Brain microvascular endothelial cell (primary cell): ENCODE measurements around the gene LRRC74B.

Experiments used
- DNase-seq: peaks from one replicate; pipeline ENCODE4 v3.0.0-alpha.2; 2020
- H3K27ac ChIP-seq: fragments of 250-450 bp; sonication (Bioruptor Pico); 2 replicates; pipeline ENCODE4 v1.5.1; 2020; ENCODE audit warnings: mild to moderate bottlenecking, moderate library complexity
- H3K27me3 ChIP-seq: fragments of 250-450 bp; sonication (Bioruptor Pico); replicated peaks from 2 replicates; pipeline ENCODE4 v1.5.1; 2020; ENCODE audit warnings: mild to moderate bottlenecking
- H3K36me3 ChIP-seq: fragments of 250-450 bp; sonication (Bioruptor Pico); replicated peaks from 2 replicates; pipeline ENCODE4 v1.5.1; 2020; ENCODE audit warnings: mild to moderate bottlenecking
- H3K4me3 ChIP-seq: 2 replicates; pipeline ENCODE4 v1.5.1; 2011; ENCODE audit warnings: low read depth, mild to moderate bottlenecking, control low read depth, low read length, moderate library complexity
- CTCF ChIP-seq: IDR thresholded peaks from 2 replicates; pipeline ENCODE4 v1.5.1; 2011; ENCODE audit warnings: low read depth, mild to moderate bottlenecking, moderate library complexity, low read length, control low read depth, inconsistent platforms; ENCODE audit errors: missing control alignments
- in situ Hi-C: cut with HindIII; loops from 2 replicates; pipeline ENCODE4 v1.10.0; 2017; ENCODE audit warnings: low sequenced_read_pairs, low pct_ligation_motif_present

LRRC74B gene

GRCh38 chr22:21102659-21103267, 57.0 kb downstream of the LRRC74B start:
- in situ Hi-C loops = no loop called here
- Histone ChIP-seq H3K27ac (no peak overlapping the region), H3K27me3 (no peaks in the 10 kb centered on the region), H3K36me3 (no peaks in the 10 kb centered on the region), H3K4me3 (no peak overlapping the region)
- TF ChIP-seq CTCF = peak; percentile 88
- peak; percentile 45 for DNase-seq

- Histone ChIP-seq H3K27me3 (no peaks in the 10 kb centered on the region), H3K4me3 (no peak overlapping the region), H3K27ac (no peak overlapping the region), H3K36me3 (no peaks in the 10 kb centered on the region)
- in situ Hi-C loops = no loop called here
- no peak for DNase-seq
- no peak for TF ChIP-seq CTCF
Observed at GRCh38 chr22:21103633-21104032, 57.9 kb downstream of the LRRC74B start.

GRCh38 chr22:21104126-21104691, 58.5 kb downstream of the LRRC74B start:
- Histone ChIP-seq H3K4me3 (no peak overlapping the region), H3K27me3 (no peaks in the 10 kb centered on the region), H3K36me3 (no peaks in the 10 kb centered on the region), H3K27ac (no peak overlapping the region)
- no peak for DNase-seq
- TF ChIP-seq CTCF = no peak
- in situ Hi-C loops = no loop called here

- TF ChIP-seq CTCF = no peak
- Histone ChIP-seq H3K4me3 (no peak overlapping the region), H3K27ac (no peak overlapping the region), H3K27me3 (no peaks in the 10 kb centered on the region), H3K36me3 (no peaks in the 10 kb centered on the region)
- no peak for DNase-seq
- in situ Hi-C loops = no loop called here
Observed at GRCh38 chr22:21105294-21105693, 59.5 kb downstream of the LRRC74B start.

- H3K27ac ChIP-seq = no peak overlapping the region
- no peaks in the 10 kb centered on the region for H3K27me3 ChIP-seq
- no peak for DNase-seq
- no peak for TF ChIP-seq CTCF
- no peak overlapping the region for H3K4me3 ChIP-seq
- no peaks in the 10 kb centered on the region for H3K36me3 ChIP-seq
- in situ Hi-C loops = no loop called here
Observed at GRCh38 chr22:21106000-21106399, 60.3 kb downstream of the LRRC74B start.
